Cerebellar cortex (tissue), 1 donor: Measurements from ENCODE around the gene GP9.
"Not testable (repeated sequence)": the region's sequence is repeated elsewhere in the genome, so short reads cannot be mapped to it uniquely, and the experiment has no call there.

Source experiments
- DNase-seq: peaks from one replicate; pipeline ENCODE4 v3.0.0-alpha.2; 2015; ENCODE audit warnings: low spot score

The GP9 gene

DNA sequence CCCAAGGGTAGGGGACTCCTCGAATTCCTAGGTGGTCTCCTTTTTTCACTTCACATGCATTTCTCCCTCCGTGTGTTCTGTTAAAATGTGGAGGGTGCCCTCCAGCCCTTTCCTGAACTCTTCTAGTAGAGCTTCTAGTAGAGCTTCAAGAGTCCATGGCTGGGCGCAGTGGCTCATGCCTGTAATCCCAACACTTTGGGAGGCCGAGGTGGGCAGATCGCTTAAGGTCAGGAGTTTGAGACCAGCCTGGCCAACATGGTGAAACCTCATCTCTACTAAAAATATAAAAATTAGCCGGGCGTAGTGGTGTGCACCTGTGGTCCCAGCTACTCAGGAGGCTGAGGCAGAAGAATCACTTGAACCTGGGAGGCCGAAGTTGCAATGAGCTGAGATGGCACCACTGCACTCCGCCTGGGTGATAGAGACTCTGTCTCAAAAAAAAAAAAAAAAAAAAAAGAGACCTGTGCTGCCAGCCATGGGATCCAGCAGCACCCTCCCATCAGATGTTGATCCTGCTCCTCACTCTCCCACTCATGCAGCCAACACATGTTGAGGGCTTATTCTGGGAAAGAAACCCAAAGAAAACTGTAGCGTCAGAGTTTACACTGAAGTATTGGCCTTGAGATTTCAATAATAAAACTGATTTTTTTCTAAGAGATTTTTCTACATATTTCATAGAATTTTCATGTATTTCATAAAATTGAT, 50.6 kb downstream of the GP9 start:
- DNase-seq: not testable (repeated sequence)
